Upper lobe of right lung (tissue), 1 donor: ENCODE data around the gene RARB. TPM values are rescaled to one million over a fixed set of nuclear protein-coding genes. Genes with fewer than 3 reads are reported as not detected.
A peak's percentile ranks its signal among the peaks of the same experiment; 100 is the strongest.

ENCODE experiments used
- ATAC-seq: fragments of 200-7000 bp; cut with Tn5 transposase; one replicate; pipeline ENCODE4 v1.9.1; 2020; ENCODE audit warnings: mild to moderate bottlenecking, moderate library complexity
- DNase-seq: peaks from one replicate; pipeline ENCODE4 v3.0.0-alpha.2; 2020
- H3K27ac ChIP-seq: fragments of 200-600 bp; one replicate; pipeline ENCODE4 v1.8.0; 2022
- H3K27me3 ChIP-seq: fragments of 200-600 bp; one replicate; pipeline ENCODE4 v1.8.0; 2022; ENCODE audit warnings: mild to moderate bottlenecking
- H3K36me3 ChIP-seq: fragments of 200-600 bp; one replicate; pipeline ENCODE4 v1.8.0; 2022
- H3K4me1 ChIP-seq: fragments of 200-600 bp; one replicate; pipeline ENCODE4 v1.8.0; 2022
- H3K4me3 ChIP-seq: fragments of 200-600 bp; one replicate; pipeline ENCODE4 v1.8.0; 2022; ENCODE audit warnings: mild to moderate bottlenecking
- H3K9me3 ChIP-seq: fragments of 200-600 bp; one replicate; pipeline ENCODE4 v1.8.0; 2022
- intact Hi-C: fragments of 100-400 bp; cut with DNase I; formaldehyde crosslinking; loops from one replicate; pipeline ENCODE4 v1.11.0; 2022
- total RNA-seq: library from RNA; stranded (reverse); fragmentation: NEBNext Ultra II Directional; extraction: Animal tissue kit (Norgen Biotek cat#: 25700); gene quantifications from one replicate; pipeline ENCODE4 v1.2.1, GENCODE V29; 2021
- TF ChIP-seq, protein P1 (sequence below): fragments of 200-600 bp; IDR thresholded peaks from one replicate; pipeline ENCODE4 v1.8.0; 2022; ENCODE audit warnings: antibody characterized with exemption
- donor health status: DM: no; HTN: yes; CAD: no; lungs with severe emphysema.

The RARB gene
- total RNA-seq, 1 donor from 2014 or later = 5.8 TPM

DNA sequence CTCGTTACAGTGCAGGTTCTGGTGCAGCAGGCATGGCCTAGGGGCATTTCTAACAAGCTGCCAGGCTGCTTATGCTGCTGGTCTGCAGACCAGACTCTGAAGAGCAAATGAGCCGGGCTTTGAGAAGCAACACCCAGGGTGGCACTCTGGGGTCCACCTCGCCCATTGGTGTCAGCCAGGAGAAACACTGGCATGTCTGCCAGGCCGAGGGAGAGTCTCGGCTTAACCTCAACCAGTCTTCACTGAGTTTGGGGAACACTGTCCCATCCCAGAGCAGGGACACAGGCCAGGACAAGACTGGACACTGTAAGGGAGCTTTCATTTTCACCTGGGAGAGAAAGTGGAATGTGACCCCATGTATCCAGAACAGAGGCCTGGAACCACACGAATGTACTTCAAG lies 143.2 kb downstream of the RARB start:
- ATAC-seq (no peak), DNase-seq (no peak)
- Histone ChIP-seq H3K27me3 (no peaks in the 10 kb centered on the region), H3K27ac (no peak overlapping the region), H3K36me3 (no peaks in the 10 kb centered on the region), H3K4me3 (no peak overlapping the region), H3K4me1 (no peaks in the 10 kb centered on the region), H3K9me3 (no peaks in the 10 kb centered on the region)
- TF ChIP-seq, protein P1, sequence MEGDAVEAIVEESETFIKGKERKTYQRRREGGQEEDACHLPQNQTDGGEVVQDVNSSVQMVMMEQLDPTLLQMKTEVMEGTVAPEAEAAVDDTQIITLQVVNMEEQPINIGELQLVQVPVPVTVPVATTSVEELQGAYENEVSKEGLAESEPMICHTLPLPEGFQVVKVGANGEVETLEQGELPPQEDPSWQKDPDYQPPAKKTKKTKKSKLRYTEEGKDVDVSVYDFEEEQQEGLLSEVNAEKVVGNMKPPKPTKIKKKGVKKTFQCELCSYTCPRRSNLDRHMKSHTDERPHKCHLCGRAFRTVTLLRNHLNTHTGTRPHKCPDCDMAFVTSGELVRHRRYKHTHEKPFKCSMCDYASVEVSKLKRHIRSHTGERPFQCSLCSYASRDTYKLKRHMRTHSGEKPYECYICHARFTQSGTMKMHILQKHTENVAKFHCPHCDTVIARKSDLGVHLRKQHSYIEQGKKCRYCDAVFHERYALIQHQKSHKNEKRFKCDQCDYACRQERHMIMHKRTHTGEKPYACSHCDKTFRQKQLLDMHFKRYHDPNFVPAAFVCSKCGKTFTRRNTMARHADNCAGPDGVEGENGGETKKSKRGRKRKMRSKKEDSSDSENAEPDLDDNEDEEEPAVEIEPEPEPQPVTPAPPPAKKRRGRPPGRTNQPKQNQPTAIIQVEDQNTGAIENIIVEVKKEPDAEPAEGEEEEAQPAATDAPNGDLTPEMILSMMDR = no peak
- intact Hi-C loops = no loop called here

DNA sequence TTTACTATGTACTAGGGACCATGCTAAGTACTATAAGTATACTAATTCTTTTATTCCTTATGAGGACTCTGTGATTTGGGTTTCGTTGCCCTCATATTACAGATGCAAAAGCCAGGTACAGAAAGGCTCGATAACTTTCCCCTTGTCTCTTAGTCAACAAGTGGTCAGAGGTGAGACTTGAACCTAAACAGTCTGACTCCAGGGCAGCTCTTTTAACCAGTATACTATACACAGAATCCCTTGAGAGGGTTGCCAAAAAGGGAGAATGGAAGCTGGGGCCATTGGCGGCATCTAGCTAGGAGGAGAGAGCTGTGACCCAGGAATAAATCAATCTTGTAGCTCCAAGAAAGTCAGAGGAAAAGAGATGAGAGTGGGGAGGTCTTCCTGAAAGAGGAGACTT lies 144.3 kb downstream of the RARB start:
- ATAC-seq = no peak
- TF ChIP-seq, protein P1 = no peak
- Histone ChIP-seq H3K9me3 (no peaks in the 10 kb centered on the region), H3K4me3 (no peak overlapping the region), H3K4me1 (no peaks in the 10 kb centered on the region), H3K27ac (no peak overlapping the region), H3K27me3 (no peaks in the 10 kb centered on the region), H3K36me3 (no peaks in the 10 kb centered on the region)
- DNase-seq = no peak
- intact Hi-C loops = no loop called here

DNA sequence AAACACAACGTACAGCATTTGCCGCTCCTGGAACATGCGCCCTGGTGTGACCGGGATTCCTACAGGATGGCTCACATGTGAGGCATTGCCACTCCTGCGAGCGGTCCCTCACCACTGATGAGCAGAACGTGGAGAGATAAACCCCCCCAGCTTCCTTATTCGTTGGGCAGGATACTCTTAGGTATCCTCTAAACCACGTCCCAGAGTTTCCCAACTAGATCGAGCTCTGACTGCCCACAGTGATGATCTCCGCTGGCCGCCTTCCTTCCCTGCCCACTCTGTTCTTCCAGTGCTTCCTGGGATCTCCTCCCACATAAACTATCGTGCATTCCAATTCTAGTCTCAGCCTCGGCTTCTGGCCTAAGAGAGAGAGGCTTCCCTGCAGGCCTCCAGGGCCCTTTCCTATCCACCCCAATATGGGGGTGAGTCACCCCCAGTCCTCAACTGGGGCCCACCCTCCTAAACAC lies 144.9 kb downstream of the RARB start:
- ATAC-seq (no peak), DNase-seq (no peak)
- Histone ChIP-seq H3K4me3 (no peak overlapping the region), H3K9me3 (no peaks in the 10 kb centered on the region), H3K27me3 (no peaks in the 10 kb centered on the region), H3K36me3 (no peaks in the 10 kb centered on the region), H3K27ac (peak overlapping the region; percentile 24), H3K4me1 (no peaks in the 10 kb centered on the region)
- intact Hi-C loops = no loop called here
- TF ChIP-seq, protein P1 = no peak

DNA sequence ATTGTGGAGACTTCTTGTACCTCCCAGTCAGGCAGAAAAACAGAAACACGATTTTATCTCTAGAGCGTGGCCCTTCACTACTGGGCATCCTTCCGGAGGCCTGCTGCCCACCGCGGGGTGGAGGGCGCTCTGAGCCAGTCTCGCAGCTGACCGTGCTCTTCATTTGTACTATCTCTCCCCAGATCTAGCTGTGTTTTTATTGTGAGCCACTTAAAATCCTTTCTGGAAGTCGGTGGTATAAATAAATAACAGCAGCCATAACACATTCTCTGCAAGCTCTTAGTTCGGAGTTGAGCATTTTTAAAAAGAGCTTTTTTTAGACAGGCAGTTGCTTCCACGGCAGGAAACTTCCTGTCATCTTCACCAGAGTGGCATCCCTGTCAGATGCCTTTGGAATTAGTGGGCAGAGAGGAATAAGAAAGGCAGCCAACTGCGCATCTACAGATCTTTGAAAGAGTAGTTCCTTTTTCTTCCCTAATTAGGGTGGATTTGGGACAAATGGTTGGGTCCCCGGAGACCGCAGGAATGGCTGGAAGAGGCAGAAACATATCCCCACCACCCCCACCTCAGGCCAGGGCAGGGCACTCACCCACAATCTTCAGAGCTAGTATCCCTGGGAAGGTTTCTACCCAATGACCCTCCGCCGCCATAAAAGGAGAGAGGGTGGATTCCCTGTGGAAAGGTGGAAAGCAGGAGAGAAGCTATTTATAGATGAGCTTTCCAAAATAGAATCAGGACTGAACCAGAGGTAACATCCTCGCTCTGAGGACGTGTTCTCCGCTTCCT lies 145.5 kb downstream of the RARB start:
- ATAC-seq (no peak), DNase-seq (no peak)
- intact Hi-C loops = no loop called here

DNA sequence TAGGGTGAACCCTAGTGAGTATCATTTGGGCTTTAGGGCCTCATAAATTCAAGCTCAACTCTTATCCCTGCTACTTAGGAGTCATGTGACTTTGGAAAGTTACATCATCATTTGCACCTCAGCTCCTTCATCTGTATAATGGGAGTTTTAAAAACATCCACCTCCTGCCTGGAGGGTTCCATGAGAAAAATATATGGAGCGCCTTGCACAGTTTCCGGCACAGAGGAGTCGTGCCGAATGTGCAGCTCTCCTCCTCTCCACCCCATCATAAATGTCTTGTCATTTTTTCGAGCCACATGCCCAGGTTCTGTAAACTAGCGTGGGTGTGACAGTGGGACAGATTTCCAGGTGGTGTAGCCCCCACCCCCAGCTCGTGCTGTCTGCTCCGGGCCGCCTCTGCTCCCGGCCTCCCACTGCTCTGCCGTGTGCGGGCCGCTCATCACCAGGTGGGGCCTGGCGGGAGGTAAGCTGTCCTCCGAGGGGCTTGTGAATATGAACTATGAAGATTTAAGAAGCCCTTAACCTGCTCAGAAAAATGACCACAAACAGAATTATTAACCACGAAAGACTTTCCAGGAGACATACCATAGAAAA lies 146.2 kb downstream of the RARB start:
- Histone ChIP-seq H3K27ac (no peak overlapping the region), H3K36me3 (no peaks in the 10 kb centered on the region), H3K4me1 (no peaks in the 10 kb centered on the region), H3K4me3 (no peak overlapping the region), H3K27me3 (no peaks in the 10 kb centered on the region), H3K9me3 (no peaks in the 10 kb centered on the region)
- ATAC-seq (no peak), DNase-seq (no peak)
- intact Hi-C loops = no loop called here
- TF ChIP-seq, protein P1 = no peak

More for the DNA sequence above, 145.5 kb downstream of the RARB start:
- H3K36me3 ChIP-seq = no peaks in the 10 kb centered on the region
- no peaks in the 10 kb centered on the region for H3K9me3 ChIP-seq
- H3K4me3 ChIP-seq = no peak overlapping the region
- no peaks in the 10 kb centered on the region for H3K4me1 ChIP-seq
- TF ChIP-seq, protein P1 = no peak
- peak overlapping the region; percentile 24 for H3K27ac ChIP-seq
- no peaks in the 10 kb centered on the region for H3K27me3 ChIP-seq
